ENCODE results near the gene SIRT2. TPM values are rescaled to one million over a fixed set of nuclear protein-coding genes. Genes with fewer than 3 reads are reported as not detected.

Gene SIRT2
- total RNA-seq, 1 experiment from 2014 or later, result 15.4 TPM

DNA sequence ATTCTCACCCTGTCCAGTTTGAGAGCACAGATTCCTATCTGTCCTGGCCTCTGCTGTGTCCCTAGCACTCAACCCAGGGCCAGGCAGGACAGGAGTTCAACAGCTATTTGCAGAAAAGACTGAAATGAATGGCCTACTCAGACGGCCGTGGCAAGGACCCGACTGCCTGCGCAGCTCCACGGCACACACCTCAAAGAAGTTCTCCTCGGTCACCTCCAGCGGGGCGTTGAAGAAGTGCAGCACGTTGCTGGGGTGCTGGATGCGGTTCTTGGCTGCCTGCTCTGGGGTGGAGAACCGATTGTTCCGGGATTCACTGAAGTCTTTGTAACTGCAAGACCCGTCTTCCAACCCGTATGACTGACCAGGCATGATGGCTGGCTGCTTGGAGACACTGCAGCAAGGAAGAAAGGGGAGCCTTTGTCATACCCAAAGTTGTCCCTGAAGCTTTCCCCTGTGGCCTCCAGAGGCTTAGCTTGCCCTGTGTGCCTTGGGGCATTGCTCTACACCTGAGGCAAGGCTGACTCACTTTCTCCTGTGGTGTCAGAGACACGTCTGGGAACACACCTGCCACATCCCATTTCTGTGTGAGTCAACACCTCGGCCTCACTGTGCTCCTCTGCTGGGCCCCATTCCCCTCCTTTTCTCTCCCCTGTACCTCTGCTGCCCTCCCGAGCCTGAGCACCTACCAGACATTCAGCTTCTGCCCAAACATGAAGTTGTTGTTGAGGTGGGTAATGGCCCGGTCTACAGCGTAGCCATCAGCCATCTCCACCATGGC is 61.0 kb downstream of the SIRT2 start:
- POLR2A ChIA-PET, result interaction anchor here (2.4 to 3.0 kb wide), 2 partner anchors 10 to 16 kb away, joined by 10 to 16 read pairs; no protein-coding TSS in a partner anchor
- no peaks in the 10 kb centered on the region for H3K27me3 ChIP-seq (ENCODE audit: insufficient read depth, low read length)
- no TSS peak for BruUV-seq (replicated peaks)
- H4K20me1 ChIP-seq (ENCODE audit: insufficient read depth), result peaks cover 19% of the 10 kb centered on the region; the same call in 1 of the 2 replicates
- H3K9me3 ChIP-seq (ENCODE audit: control insufficient read depth in 1 of 2, insufficient read depth in 1 of 2, low read depth in 1 of 2, low read length in 2 of 2), result no peaks in the 10 kb centered on the region
- no peak overlapping the region for H3K4me3 ChIP-seq (replicated peaks in 1 of 2; ENCODE audit: low read depth in 1 of 2, low read length in 2 of 2)
- DNase-seq (ENCODE audit: low read depth, low spot score) (peak; percentile 46), ATAC-seq (peak; percentile 50)
- peaks cover 0 to 26% of the 10 kb centered on the region in 2 experiments; a peak in 2 of 4 replicates for H3K4me1 ChIP-seq (ENCODE audit: control insufficient read depth in 1 of 2, insufficient read depth in 2 of 2, low read length in 2 of 2)
- H3K9me2 ChIP-seq (ENCODE audit: insufficient read depth), result no peaks in the 10 kb centered on the region
- H3K4me2 ChIP-seq (ENCODE audit: low read length), result peak overlapping the region; percentile 23; the same call in 1 of the 2 replicates
- peak overlapping the region; percentile 31 for H3K9ac ChIP-seq (ENCODE audit: low read length)
- H2AFZ ChIP-seq (ENCODE audit: low read depth, low read length, poor library complexity, severe bottlenecking), result no peak overlapping the region
- RAD21 ChIA-PET (ENCODE audit: low non-redundant PET in 1 of 2, low total read pairs in 2 of 2, uncharacterized antibody in 2 of 2, unreplicated experiment in 2 of 2), result no interaction called here
- peaks cover 38% of the 10 kb centered on the region for H3K79me2 ChIP-seq (ENCODE audit: insufficient read depth, low read length)
- CTCF ChIA-PET, result interaction anchor here (0.9 to 1.4 kb wide), 3 partner anchors 69 to 436 kb away, joined by 3 to 4 read pairs (median 4); partner anchors contain the start of gene FAM98C
- H3K27ac ChIP-seq (ENCODE audit: low read depth, low read length), result peak overlapping the region; percentile 15
- H3K36me3 ChIP-seq (ENCODE audit: control insufficient read depth in 1 of 2, insufficient read depth in 2 of 2, low read length in 2 of 2), result peaks cover 59 to 71% of the 10 kb centered on the region in 2 experiments
- intact Hi-C loops (cut with micrococcal nuclease), result no loop called here
- no peak for TF ChIP-seq CBX3 (IDR thresholded peaks at IDR 0.05; ENCODE audit: low read depth)
- TF ChIP-seq ELF1 (IDR thresholded peaks at IDR 0.05; ENCODE audit: borderline replicate concordance, low read depth), result no peak
- TF ChIP-seq TCF7L2 (IDR thresholded peaks at IDR 0.05; ENCODE audit: borderline replicate concordance, extremely low read depth, insufficient read depth, insufficient read length), result no peak
- peak; percentile 58 for TF ChIP-seq RAD21 (IDR thresholded peaks at IDR 0.05; ENCODE audit: low read depth)
- no peak for TF ChIP-seq ZBTB33 (IDR thresholded peaks at IDR 0.05; ENCODE audit: extremely low read depth, insufficient replicate concordance, low read length)
- TF ChIP-seq, protein P1, sequence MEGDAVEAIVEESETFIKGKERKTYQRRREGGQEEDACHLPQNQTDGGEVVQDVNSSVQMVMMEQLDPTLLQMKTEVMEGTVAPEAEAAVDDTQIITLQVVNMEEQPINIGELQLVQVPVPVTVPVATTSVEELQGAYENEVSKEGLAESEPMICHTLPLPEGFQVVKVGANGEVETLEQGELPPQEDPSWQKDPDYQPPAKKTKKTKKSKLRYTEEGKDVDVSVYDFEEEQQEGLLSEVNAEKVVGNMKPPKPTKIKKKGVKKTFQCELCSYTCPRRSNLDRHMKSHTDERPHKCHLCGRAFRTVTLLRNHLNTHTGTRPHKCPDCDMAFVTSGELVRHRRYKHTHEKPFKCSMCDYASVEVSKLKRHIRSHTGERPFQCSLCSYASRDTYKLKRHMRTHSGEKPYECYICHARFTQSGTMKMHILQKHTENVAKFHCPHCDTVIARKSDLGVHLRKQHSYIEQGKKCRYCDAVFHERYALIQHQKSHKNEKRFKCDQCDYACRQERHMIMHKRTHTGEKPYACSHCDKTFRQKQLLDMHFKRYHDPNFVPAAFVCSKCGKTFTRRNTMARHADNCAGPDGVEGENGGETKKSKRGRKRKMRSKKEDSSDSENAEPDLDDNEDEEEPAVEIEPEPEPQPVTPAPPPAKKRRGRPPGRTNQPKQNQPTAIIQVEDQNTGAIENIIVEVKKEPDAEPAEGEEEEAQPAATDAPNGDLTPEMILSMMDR (IDR thresholded peaks at IDR 0.05 in 2 of 3, conservative IDR thresholded peaks at IDR 0.05 in 1 of 3; ENCODE audit: borderline replicate concordance in 1 of 3, insufficient read depth in 1 of 3, low read depth in 2 of 3, low read length in 2 of 3), result 0 out of 6 replicates have a peak, but pooled peaks of 1 of the 3 experiments have one; percentile 9
- TF ChIP-seq, protein P2, sequence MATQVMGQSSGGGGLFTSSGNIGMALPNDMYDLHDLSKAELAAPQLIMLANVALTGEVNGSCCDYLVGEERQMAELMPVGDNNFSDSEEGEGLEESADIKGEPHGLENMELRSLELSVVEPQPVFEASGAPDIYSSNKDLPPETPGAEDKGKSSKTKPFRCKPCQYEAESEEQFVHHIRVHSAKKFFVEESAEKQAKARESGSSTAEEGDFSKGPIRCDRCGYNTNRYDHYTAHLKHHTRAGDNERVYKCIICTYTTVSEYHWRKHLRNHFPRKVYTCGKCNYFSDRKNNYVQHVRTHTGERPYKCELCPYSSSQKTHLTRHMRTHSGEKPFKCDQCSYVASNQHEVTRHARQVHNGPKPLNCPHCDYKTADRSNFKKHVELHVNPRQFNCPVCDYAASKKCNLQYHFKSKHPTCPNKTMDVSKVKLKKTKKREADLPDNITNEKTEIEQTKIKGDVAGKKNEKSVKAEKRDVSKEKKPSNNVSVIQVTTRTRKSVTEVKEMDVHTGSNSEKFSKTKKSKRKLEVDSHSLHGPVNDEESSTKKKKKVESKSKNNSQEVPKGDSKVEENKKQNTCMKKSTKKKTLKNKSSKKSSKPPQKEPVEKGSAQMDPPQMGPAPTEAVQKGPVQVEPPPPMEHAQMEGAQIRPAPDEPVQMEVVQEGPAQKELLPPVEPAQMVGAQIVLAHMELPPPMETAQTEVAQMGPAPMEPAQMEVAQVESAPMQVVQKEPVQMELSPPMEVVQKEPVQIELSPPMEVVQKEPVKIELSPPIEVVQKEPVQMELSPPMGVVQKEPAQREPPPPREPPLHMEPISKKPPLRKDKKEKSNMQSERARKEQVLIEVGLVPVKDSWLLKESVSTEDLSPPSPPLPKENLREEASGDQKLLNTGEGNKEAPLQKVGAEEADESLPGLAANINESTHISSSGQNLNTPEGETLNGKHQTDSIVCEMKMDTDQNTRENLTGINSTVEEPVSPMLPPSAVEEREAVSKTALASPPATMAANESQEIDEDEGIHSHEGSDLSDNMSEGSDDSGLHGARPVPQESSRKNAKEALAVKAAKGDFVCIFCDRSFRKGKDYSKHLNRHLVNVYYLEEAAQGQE (IDR thresholded peaks at IDR 0.05; ENCODE audit: low read depth), result no peak
- peak; percentile 68; the same call in 1 of the 2 replicates for TF ChIP-seq JUND (IDR thresholded peaks at IDR 0.05)
- no peak for TF ChIP-seq SRF (IDR thresholded peaks at IDR 0.05; ENCODE audit: low read depth)
- TF ChIP-seq MAX (IDR thresholded peaks at IDR 0.05), result peak; percentile 15; the same call in 1 of the 2 replicates
- no peak for TF ChIP-seq ATF3 (IDR thresholded peaks at IDR 0.05)
- TF ChIP-seq ZFX (IDR thresholded peaks at IDR 0.05), result no peak
- no peak for TF ChIP-seq POLR2A (IDR thresholded peaks at IDR 0.05; ENCODE audit: borderline replicate concordance, extremely low read depth, insufficient read depth, insufficient read length)
- TF ChIP-seq FOSL1 (IDR thresholded peaks at IDR 0.05; ENCODE audit: low read depth), result peak; percentile 62
- peak; percentile 44; the same call in 1 of the 2 replicates for TF ChIP-seq POLR2AphosphoS5 (IDR thresholded peaks at IDR 0.05; ENCODE audit: low read depth, low read length)
- no peak for TF ChIP-seq EZH2 (IDR thresholded peaks at IDR 0.05)
- TF ChIP-seq ZNF274 (IDR thresholded peaks at IDR 0.05; ENCODE audit: low read depth, low read length), result no peak
- no peak for TF ChIP-seq EGR1 (IDR thresholded peaks at IDR 0.05; ENCODE audit: low read depth)

All from HCT116 (cell line).